ENCODE data around the gene TRO. TPM values are rescaled to one million over a fixed set of nuclear protein-coding genes. Genes with fewer than 3 reads are reported as not detected.

Gene TRO
- total RNA-seq, 1 donor from 2014 or later = 2.1 TPM

DNA sequence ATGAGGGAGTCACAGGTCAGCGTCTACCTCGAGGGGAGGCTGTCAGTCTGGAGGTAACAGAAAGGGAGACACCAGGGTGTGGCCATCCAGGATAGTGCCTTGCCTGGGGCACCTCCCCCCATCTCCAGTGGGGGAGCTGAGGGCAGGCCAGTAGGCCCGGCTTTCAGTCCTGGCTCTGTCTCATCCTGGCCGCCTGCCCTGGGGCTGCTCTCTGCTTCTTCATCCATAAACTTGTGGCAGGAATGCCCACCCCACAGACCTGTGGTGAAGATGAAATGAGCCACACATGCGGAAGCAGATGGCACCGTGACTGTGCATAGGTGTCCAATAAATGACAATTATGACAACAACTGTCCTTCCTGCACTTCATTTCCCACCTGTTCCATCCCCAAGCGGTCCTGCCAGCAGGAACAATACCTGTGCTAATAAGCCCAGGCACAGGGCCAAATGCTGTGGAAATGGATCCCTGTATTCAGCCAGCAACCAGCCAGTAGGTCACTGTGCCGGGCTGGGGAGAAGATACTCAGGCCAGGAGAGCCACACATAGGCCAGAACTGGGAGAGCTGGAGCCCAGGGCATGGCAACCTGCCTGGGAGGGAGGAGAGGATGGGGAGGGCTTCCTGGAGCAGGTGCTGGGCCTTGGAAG lies 30.2 kb downstream of the TRO start:
- no peak for DNase-seq
- intact Hi-C loops (cut with micrococcal nuclease) = no loop called here
- no peak for ATAC-seq

GRCh38 chrX:54961750-54962149 lies 41.1 kb downstream of the TRO start:
- no peak for DNase-seq

GRCh38 chrX:54964766-54965497 lies 44.3 kb downstream of the TRO start:
- intact Hi-C loops (cut with micrococcal nuclease) = no loop called here
- no peak for DNase-seq
- no peak for ATAC-seq

More at GRCh38 chrX:54961750-54962149, 41.1 kb downstream of the TRO start:
- ATAC-seq = no peak
- intact Hi-C loops (cut with micrococcal nuclease) = no loop called here

GRCh38 chrX:54977387-54977786 lies 56.8 kb downstream of the TRO start:
- ATAC-seq = no peak
- intact Hi-C loops (cut with micrococcal nuclease) = no loop called here
- no peak for DNase-seq

- intact Hi-C loops (cut with micrococcal nuclease) = no loop called here
- ATAC-seq (no peak), DNase-seq (no peak)
Measured at GRCh38 chrX:54978448-54978847, 57.8 kb downstream of the TRO start.

- DNase-seq (no peak), ATAC-seq (no peak)
- intact Hi-C loops (cut with micrococcal nuclease) = no loop called here
Measured at GRCh38 chrX:54979432-54979831, 58.8 kb downstream of the TRO start.

GRCh38 chrX:54980334-54980733 lies 59.7 kb downstream of the TRO start:
- no peak for ATAC-seq
- no peak for DNase-seq
- intact Hi-C loops (cut with micrococcal nuclease) = no loop called here

Other genes with a start within 250 kb of the TRO start
- gene ITIH6, start 122.6 kb upstream of the TRO start, total RNA-seq = not detected
- 60.3 TPM for gene MAGED2, start 113.1 kb upstream of the TRO start, total RNA-seq
- 0.22 TPM for gene PFKFB1, start 73.4 kb downstream of the TRO start, total RNA-seq
- 7.7 TPM for gene APEX2, start 79.5 kb downstream of the TRO start, total RNA-seq
- not detected for gene ALAS2, start 110.2 kb downstream of the TRO start, total RNA-seq
- not detected for gene PAGE2B, start 154.2 kb downstream of the TRO start, total RNA-seq
- gene PAGE2, start 168.2 kb downstream of the TRO start, total RNA-seq = not detected